ENCODE measurements around the gene API5.

API5 gene

GRCh38 chr11:43289368-43289767, 22.4 kb upstream of the API5 start:
- no peak for TF ChIP-seq SIN3A (IDR thresholded peaks at IDR 0.05; ENCODE audit: borderline replicate concordance, insufficient read depth, low read length)
- no peak for TF ChIP-seq FOXP2 (optimal IDR thresholded peaks at IDR 0.05; ENCODE audit: borderline replicate concordance, extremely low read depth, extremely low read length, insufficient read depth)
- TF ChIP-seq, protein P1, sequence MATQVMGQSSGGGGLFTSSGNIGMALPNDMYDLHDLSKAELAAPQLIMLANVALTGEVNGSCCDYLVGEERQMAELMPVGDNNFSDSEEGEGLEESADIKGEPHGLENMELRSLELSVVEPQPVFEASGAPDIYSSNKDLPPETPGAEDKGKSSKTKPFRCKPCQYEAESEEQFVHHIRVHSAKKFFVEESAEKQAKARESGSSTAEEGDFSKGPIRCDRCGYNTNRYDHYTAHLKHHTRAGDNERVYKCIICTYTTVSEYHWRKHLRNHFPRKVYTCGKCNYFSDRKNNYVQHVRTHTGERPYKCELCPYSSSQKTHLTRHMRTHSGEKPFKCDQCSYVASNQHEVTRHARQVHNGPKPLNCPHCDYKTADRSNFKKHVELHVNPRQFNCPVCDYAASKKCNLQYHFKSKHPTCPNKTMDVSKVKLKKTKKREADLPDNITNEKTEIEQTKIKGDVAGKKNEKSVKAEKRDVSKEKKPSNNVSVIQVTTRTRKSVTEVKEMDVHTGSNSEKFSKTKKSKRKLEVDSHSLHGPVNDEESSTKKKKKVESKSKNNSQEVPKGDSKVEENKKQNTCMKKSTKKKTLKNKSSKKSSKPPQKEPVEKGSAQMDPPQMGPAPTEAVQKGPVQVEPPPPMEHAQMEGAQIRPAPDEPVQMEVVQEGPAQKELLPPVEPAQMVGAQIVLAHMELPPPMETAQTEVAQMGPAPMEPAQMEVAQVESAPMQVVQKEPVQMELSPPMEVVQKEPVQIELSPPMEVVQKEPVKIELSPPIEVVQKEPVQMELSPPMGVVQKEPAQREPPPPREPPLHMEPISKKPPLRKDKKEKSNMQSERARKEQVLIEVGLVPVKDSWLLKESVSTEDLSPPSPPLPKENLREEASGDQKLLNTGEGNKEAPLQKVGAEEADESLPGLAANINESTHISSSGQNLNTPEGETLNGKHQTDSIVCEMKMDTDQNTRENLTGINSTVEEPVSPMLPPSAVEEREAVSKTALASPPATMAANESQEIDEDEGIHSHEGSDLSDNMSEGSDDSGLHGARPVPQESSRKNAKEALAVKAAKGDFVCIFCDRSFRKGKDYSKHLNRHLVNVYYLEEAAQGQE (IDR thresholded peaks at IDR 0.05; ENCODE audit: insufficient read depth in 1 of 2, low read depth in 2 of 2, low read length in 2 of 2): no peak
- no peak for TF ChIP-seq POLR2AphosphoS5 (IDR thresholded peaks at IDR 0.05; ENCODE audit: low read depth, low read length)
- no peak for TF ChIP-seq TAF1 (IDR thresholded peaks at IDR 0.05; ENCODE audit: borderline replicate concordance, insufficient read depth, low read length)

GRCh38 chr11:43298397-43298796, 13.4 kb upstream of the API5 start:
- TF ChIP-seq, protein P1 (IDR thresholded peaks at IDR 0.05; ENCODE audit: insufficient read depth in 1 of 2, low read depth in 2 of 2, low read length in 2 of 2): no peak
- TF ChIP-seq FOXP2 (optimal IDR thresholded peaks at IDR 0.05; ENCODE audit: borderline replicate concordance, extremely low read depth, extremely low read length, insufficient read depth) (no peak), SIN3A (IDR thresholded peaks at IDR 0.05; ENCODE audit: borderline replicate concordance, insufficient read depth, low read length) (no peak), POLR2AphosphoS5 (IDR thresholded peaks at IDR 0.05; ENCODE audit: low read depth, low read length) (no peak), TAF1 (IDR thresholded peaks at IDR 0.05; ENCODE audit: borderline replicate concordance, insufficient read depth, low read length) (no peak)

GRCh38 chr11:43315966-43316365, 4.2 kb downstream of the API5 start:
- TF ChIP-seq POLR2AphosphoS5 (IDR thresholded peaks at IDR 0.05; ENCODE audit: low read depth, low read length) (no peak), SIN3A (IDR thresholded peaks at IDR 0.05; ENCODE audit: borderline replicate concordance, insufficient read depth, low read length) (no peak), FOXP2 (optimal IDR thresholded peaks at IDR 0.05; ENCODE audit: borderline replicate concordance, extremely low read depth, extremely low read length, insufficient read depth) (no peak), TAF1 (IDR thresholded peaks at IDR 0.05; ENCODE audit: borderline replicate concordance, insufficient read depth, low read length) (no peak)
- TF ChIP-seq, protein P1 (IDR thresholded peaks at IDR 0.05; ENCODE audit: insufficient read depth in 1 of 2, low read depth in 2 of 2, low read length in 2 of 2): no peak

DNA sequence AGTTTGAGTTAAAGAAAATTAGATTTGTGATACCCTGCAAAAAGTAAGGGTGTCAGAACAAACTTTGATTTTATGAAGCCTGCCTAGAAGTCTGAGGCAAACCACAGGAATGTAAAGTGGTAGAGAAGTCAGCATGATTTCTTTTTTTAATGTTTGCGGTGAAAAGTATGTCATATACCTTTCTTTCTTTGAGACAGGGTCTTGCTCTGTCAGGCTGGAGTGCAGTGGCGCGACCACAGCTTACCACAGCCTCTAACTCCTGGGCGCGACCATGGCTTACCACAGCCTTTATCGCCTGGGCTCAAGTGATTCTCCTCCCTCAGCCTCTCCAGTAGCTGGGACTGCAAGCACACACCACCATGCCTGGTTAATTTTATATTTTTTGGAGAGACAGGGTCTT, 4.7 kb downstream of the API5 start:
- TF ChIP-seq SIN3A (IDR thresholded peaks at IDR 0.05; ENCODE audit: borderline replicate concordance, insufficient read depth, low read length) (no peak), POLR2AphosphoS5 (IDR thresholded peaks at IDR 0.05; ENCODE audit: low read depth, low read length) (no peak), TAF1 (IDR thresholded peaks at IDR 0.05; ENCODE audit: borderline replicate concordance, insufficient read depth, low read length) (no peak), FOXP2 (optimal IDR thresholded peaks at IDR 0.05; ENCODE audit: borderline replicate concordance, extremely low read depth, extremely low read length, insufficient read depth) (no peak)
- TF ChIP-seq, protein P1 (IDR thresholded peaks at IDR 0.05; ENCODE audit: insufficient read depth in 1 of 2, low read depth in 2 of 2, low read length in 2 of 2): no peak

GRCh38 chr11:43327987-43328386, 16.2 kb downstream of the API5 start:
- TF ChIP-seq, protein P1 (IDR thresholded peaks at IDR 0.05; ENCODE audit: insufficient read depth in 1 of 2, low read depth in 2 of 2, low read length in 2 of 2): no peak
- TF ChIP-seq FOXP2 (optimal IDR thresholded peaks at IDR 0.05; ENCODE audit: borderline replicate concordance, extremely low read depth, extremely low read length, insufficient read depth) (no peak), TAF1 (IDR thresholded peaks at IDR 0.05; ENCODE audit: borderline replicate concordance, insufficient read depth, low read length) (no peak), POLR2AphosphoS5 (IDR thresholded peaks at IDR 0.05; ENCODE audit: low read depth, low read length) (no peak), SIN3A (IDR thresholded peaks at IDR 0.05; ENCODE audit: borderline replicate concordance, insufficient read depth, low read length) (no peak)
